PC-9 (cell line): ENCODE results near the gene CD63.

ENCODE experiments used
- CTCF ChIP-seq: fragments of 200-600 bp; sonication (generic); conservative IDR thresholded peaks from 2 replicates; pipeline ENCODE4 v1.6.1; 2017; ENCODE audit warnings: mixed run types, antibody characterized with exemption, mild to moderate bottlenecking, moderate library complexity
- EZH2 ChIP-seq: fragments of 200-600 bp; sonication (generic); IDR thresholded peaks from 2 replicates; pipeline ENCODE4 v1.8.0; 2017; ENCODE audit warnings: antibody characterized with exemption, low read depth

- TF ChIP-seq CTCF (no peak), EZH2 (no peak)
Observed at GRCh38 chr12:55713721-55714120, 15.1 kb downstream of the CD63 start.
